ENCODE results near the gene MAST1.
A peak's percentile ranks its signal among the peaks of the same experiment; 100 is the strongest.
"Not testable (repeated sequence)": the region's sequence is repeated elsewhere in the genome, so short reads cannot be mapped to it uniquely, and the experiment has no call there.

Gene MAST1

GRCh38 chr19:12884926-12885748 lies 46.8 kb downstream of the MAST1 start:
- peak overlapping the region; percentile 90 for H3K4me3 Mint-ChIP-seq
- peak overlapping the region; percentile 86 for H3K27ac Mint-ChIP-seq
- peaks cover 22% of the 10 kb centered on the region for H3K4me1 Mint-ChIP-seq (ENCODE audit: low read depth)
- H3K9me3 Mint-ChIP-seq: no peaks in the 10 kb centered on the region
- no peaks in the 10 kb centered on the region for H3K36me3 Mint-ChIP-seq (ENCODE audit: low read depth)
- no peaks in the 10 kb centered on the region for H3K27me3 Mint-ChIP-seq (ENCODE audit: low read depth)

- Mint-ChIP-seq H3K4me1 (ENCODE audit: low read depth) (peaks cover 21% of the 10 kb centered on the region), H3K4me3 (peak overlapping the region; percentile 56), H3K27ac (peak overlapping the region; percentile 41), H3K9me3 (no peaks in the 10 kb centered on the region), H3K36me3 (ENCODE audit: low read depth) (peaks cover 1% of the 10 kb centered on the region), H3K27me3 (ENCODE audit: low read depth) (no peaks in the 10 kb centered on the region)
These were observed 47.7 kb downstream of the MAST1 start for GRCh38 chr19:12885749-12886650.

- H3K36me3 Mint-ChIP-seq (ENCODE audit: low read depth): peaks cover 4% of the 10 kb centered on the region
- peak overlapping the region; percentile 41 for H3K27ac Mint-ChIP-seq
- no peaks in the 10 kb centered on the region for H3K9me3 Mint-ChIP-seq
- no peaks in the 10 kb centered on the region for H3K27me3 Mint-ChIP-seq (ENCODE audit: low read depth)
- peaks cover 22% of the 10 kb centered on the region for H3K4me1 Mint-ChIP-seq (ENCODE audit: low read depth)
- H3K4me3 Mint-ChIP-seq: peak overlapping the region; percentile 56
These were observed 48.3 kb downstream of the MAST1 start for GRCh38 chr19:12886651-12886968.

- no peaks in the 10 kb centered on the region for H3K27me3 Mint-ChIP-seq (ENCODE audit: low read depth)
- H3K4me3 Mint-ChIP-seq: peak within 1 kb of the TSS; percentile 56
- no peaks in the 10 kb centered on the region for H3K9me3 Mint-ChIP-seq
- peaks cover 22% of the 10 kb centered on the region for H3K4me1 Mint-ChIP-seq (ENCODE audit: low read depth)
- peak within 1 kb of the TSS; percentile 41 for H3K27ac Mint-ChIP-seq
- peaks cover 4% of the 10 kb centered on the region for H3K36me3 Mint-ChIP-seq (ENCODE audit: low read depth)
These were observed 48.8 kb downstream of the MAST1 start, which contains the start of gene KLF1 for GRCh38 chr19:12886969-12887747. TSS of gene KLF1 (minus strand) at chr19:12887201. CDS start at chr19:12887140, 61 bp downstream.

- peaks cover 19% of the 10 kb centered on the region for H3K4me1 Mint-ChIP-seq (ENCODE audit: low read depth)
These were observed 49.8 kb downstream of the MAST1 start for GRCh38 chr19:12888006-12888603.

GRCh38 chr19:12890299-12890786 lies 52.0 kb downstream of the MAST1 start:
- peaks cover 14% of the 10 kb centered on the region for H3K4me1 Mint-ChIP-seq (ENCODE audit: low read depth)
- H3K9me3 Mint-ChIP-seq; H3K27me3 Mint-ChIP-seq (ENCODE audit: low read depth): not testable (repeated sequence)
- peak overlapping the region; percentile 70 for H3K27ac Mint-ChIP-seq
- H3K36me3 Mint-ChIP-seq (ENCODE audit: low read depth): peaks cover 17% of the 10 kb centered on the region
- peak overlapping the region; percentile 84 for H3K4me3 Mint-ChIP-seq

More at GRCh38 chr19:12888006-12888603, 49.8 kb downstream of the MAST1 start:
- Mint-ChIP-seq H3K27me3 (ENCODE audit: low read depth) (no peaks in the 10 kb centered on the region), H3K9me3 (no peaks in the 10 kb centered on the region), H3K27ac (no peak overlapping the region), H3K36me3 (ENCODE audit: low read depth) (peaks cover 4% of the 10 kb centered on the region), H3K4me3 (no peak overlapping the region)

- H3K4me1 Mint-ChIP-seq (ENCODE audit: low read depth): peaks cover 14% of the 10 kb centered on the region
- H3K9me3 Mint-ChIP-seq: no peaks in the 10 kb centered on the region
- H3K4me3 Mint-ChIP-seq: peak within 1 kb of the TSS; percentile 84
- peak within 1 kb of the TSS; percentile 70 for H3K27ac Mint-ChIP-seq
- H3K27me3 Mint-ChIP-seq (ENCODE audit: low read depth): no peaks in the 10 kb centered on the region
- peaks cover 18% of the 10 kb centered on the region for H3K36me3 Mint-ChIP-seq (ENCODE audit: low read depth)
These were observed 52.7 kb downstream of the MAST1 start, which contains the start of gene GCDH for GRCh38 chr19:12890787-12891552. TSS of gene GCDH (plus strand) at chr19:12891160. CDS start at chr19:12891305, 145 bp downstream.

- Mint-ChIP-seq H3K4me3 (peak overlapping the region; percentile 84), H3K27me3 (ENCODE audit: low read depth) (no peaks in the 10 kb centered on the region), H3K9me3 (no peaks in the 10 kb centered on the region), H3K27ac (peak overlapping the region; percentile 70), H3K4me1 (ENCODE audit: low read depth) (peaks cover 12% of the 10 kb centered on the region), H3K36me3 (ENCODE audit: low read depth) (peaks cover 18% of the 10 kb centered on the region)
These were observed 53.3 kb downstream of the MAST1 start for GRCh38 chr19:12891553-12892021.

- Mint-ChIP-seq H3K4me1 (ENCODE audit: low read depth) (peaks cover 17% of the 10 kb centered on the region), H3K36me3 (ENCODE audit: low read depth) (peaks cover 18% of the 10 kb centered on the region), H3K4me3 (peak overlapping the region; percentile 50), H3K27ac (no peak overlapping the region), H3K9me3 (no peaks in the 10 kb centered on the region), H3K27me3 (ENCODE audit: low read depth) (no peaks in the 10 kb centered on the region)
These were observed 55.3 kb downstream of the MAST1 start for GRCh38 chr19:12893582-12893981.

- no peaks in the 10 kb centered on the region for H3K9me3 Mint-ChIP-seq
- H3K27ac Mint-ChIP-seq: no peak overlapping the region
- no peak overlapping the region for H3K4me3 Mint-ChIP-seq
- H3K27me3 Mint-ChIP-seq (ENCODE audit: low read depth): no peaks in the 10 kb centered on the region
- H3K4me1 Mint-ChIP-seq (ENCODE audit: low read depth): peaks cover 12% of the 10 kb centered on the region
- H3K36me3 Mint-ChIP-seq (ENCODE audit: low read depth): peaks cover 14% of the 10 kb centered on the region
These were observed 58.1 kb downstream of the MAST1 start for GRCh38 chr19:12896460-12896859.

GRCh38 chr19:12899891-12900518 lies 61.7 kb downstream of the MAST1 start:
- peaks cover 4% of the 10 kb centered on the region for H3K36me3 Mint-ChIP-seq (ENCODE audit: low read depth)
- H3K27me3 Mint-ChIP-seq (ENCODE audit: low read depth): no peaks in the 10 kb centered on the region
- no peak overlapping the region for H3K4me3 Mint-ChIP-seq
- H3K4me1 Mint-ChIP-seq (ENCODE audit: low read depth): peaks cover 7% of the 10 kb centered on the region
- H3K9me3 Mint-ChIP-seq: no peaks in the 10 kb centered on the region
- no peak overlapping the region for H3K27ac Mint-ChIP-seq

GRCh38 chr19:12907166-12907565 lies 68.9 kb downstream of the MAST1 start:
- no peaks in the 10 kb centered on the region for H3K27me3 Mint-ChIP-seq (ENCODE audit: low read depth)
- no peak overlapping the region for H3K27ac Mint-ChIP-seq
- peaks cover under 1% of the 10 kb centered on the region for H3K36me3 Mint-ChIP-seq (ENCODE audit: low read depth)
- H3K4me1 Mint-ChIP-seq (ENCODE audit: low read depth): no peaks in the 10 kb centered on the region
- H3K4me3 Mint-ChIP-seq: no peak overlapping the region
- no peaks in the 10 kb centered on the region for H3K9me3 Mint-ChIP-seq

GRCh38 chr19:12912571-12912970 lies 74.3 kb downstream of the MAST1 start:
- Mint-ChIP-seq H3K27ac (no peak overlapping the region), H3K4me3 (no peak overlapping the region), H3K36me3 (ENCODE audit: low read depth) (peaks cover 3% of the 10 kb centered on the region), H3K4me1 (ENCODE audit: low read depth) (peaks cover 15% of the 10 kb centered on the region), H3K27me3 (ENCODE audit: low read depth) (no peaks in the 10 kb centered on the region), H3K9me3 (no peaks in the 10 kb centered on the region)

Data from T-helper 1 cell treated with Interleukin-12 subunit alpha and Interleukin-12 subunit beta and Interleukin-4 antibody, amounts not matched to agents 30 μg/mL and 1 μg/mL, for 36 hours (primary cell).